ENCODE data around the gene FGF7.
"Not testable (repeated sequence)": the region's sequence is repeated elsewhere in the genome, so short reads cannot be mapped to it uniquely, and the experiment has no call there.

The FGF7 gene

DNA sequence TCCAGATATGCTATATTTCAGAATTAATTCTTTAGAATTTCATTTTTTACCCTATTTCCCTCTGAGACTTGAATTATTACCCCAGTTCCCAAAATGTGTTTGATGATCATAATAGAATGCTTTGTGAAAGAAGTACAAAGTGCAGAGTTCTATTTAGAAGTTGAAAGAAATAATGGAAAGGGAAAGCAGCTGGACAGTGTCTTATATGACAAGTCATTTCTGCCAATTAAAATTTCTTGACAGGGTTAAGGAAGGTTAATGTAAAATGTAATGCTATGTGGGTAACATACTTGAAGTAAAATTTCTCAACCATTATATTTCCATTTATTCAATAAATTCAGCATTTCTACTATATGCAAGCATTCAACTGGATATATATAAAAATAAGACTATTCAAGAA is 33.1 kb downstream of the FGF7 start:
- Histone ChIP-seq H3K4me1 (ENCODE audit: insufficient read depth, low read length) (no peaks in the 10 kb centered on the region), H3K27me3 (ENCODE audit: insufficient read depth, low read length) (no peaks in the 10 kb centered on the region), H2AFZ (ENCODE audit: low read depth, low read length) (no peak overlapping the region), H3K36me3 (ENCODE audit: insufficient read depth, low read length) (no peaks in the 10 kb centered on the region), H3K4me3 (ENCODE audit: low read length) (no peak overlapping the region), H3K9me3 (ENCODE audit: low read length) (no peaks in the 10 kb centered on the region)

DNA sequence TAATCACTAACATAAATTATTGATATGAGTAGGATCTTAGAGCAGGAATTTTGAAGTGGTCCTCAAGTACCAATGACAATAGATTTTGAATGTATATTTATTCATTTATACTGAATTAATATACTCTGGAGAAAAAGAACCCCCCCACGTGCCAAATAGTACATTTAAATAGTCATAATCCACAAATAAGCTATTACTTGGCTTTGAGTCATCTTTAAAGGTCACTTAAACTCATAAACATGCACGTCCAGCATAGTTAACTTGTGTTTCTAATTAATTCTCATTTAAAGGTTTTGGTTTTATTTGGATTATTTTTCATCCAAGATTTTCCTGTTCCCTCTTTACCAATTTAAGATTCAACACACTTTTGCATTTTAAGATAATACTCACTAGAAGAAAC is 35.1 kb downstream of the FGF7 start:
- no peak overlapping the region for H3K4me3 ChIP-seq (ENCODE audit: low read length)
- no peaks in the 10 kb centered on the region for H3K4me1 ChIP-seq (ENCODE audit: insufficient read depth, low read length)
- H3K9me3 ChIP-seq (ENCODE audit: low read length), result no peaks in the 10 kb centered on the region

DNA sequence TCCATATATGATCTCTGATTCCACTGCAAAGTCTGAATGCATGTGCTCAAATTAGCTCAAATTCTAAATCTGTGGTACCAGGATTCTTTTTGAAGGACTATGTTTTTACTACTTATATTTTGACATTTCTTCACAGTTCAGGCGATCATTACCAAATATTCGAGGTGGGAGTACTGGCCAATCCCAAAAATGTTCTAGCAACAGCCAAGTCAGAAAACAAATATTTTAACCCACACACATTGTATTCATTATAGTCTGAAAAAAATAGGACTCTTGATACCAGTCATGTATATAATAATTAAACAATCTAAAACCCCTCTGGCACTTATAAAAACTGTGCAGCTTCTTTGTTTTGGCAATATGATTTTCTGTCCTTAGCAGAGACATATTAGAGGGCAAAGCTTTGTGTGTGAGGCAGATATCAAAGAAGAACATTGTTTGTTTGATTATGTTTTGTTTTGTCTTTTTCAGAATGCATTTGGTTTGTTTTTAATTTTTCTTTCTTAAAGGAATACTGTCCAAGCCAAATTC is 37.4 kb downstream of the FGF7 start:
- Histone ChIP-seq H3K27me3 (ENCODE audit: insufficient read depth, low read length) (no peaks in the 10 kb centered on the region), H3K36me3 (ENCODE audit: insufficient read depth, low read length) (no peaks in the 10 kb centered on the region), H2AFZ (ENCODE audit: low read depth, low read length) (no peak overlapping the region), H3K4me1 (ENCODE audit: insufficient read depth, low read length) (no peaks in the 10 kb centered on the region), H3K4me3 (ENCODE audit: low read length) (no peak overlapping the region), H3K9me3 (ENCODE audit: low read length) (no peaks in the 10 kb centered on the region)

More for the DNA sequence above, 35.1 kb downstream of the FGF7 start:
- no peaks in the 10 kb centered on the region for H3K27me3 ChIP-seq (ENCODE audit: insufficient read depth, low read length)
- H3K36me3 ChIP-seq (ENCODE audit: insufficient read depth, low read length), result no peaks in the 10 kb centered on the region
- no peak overlapping the region for H2AFZ ChIP-seq (ENCODE audit: low read depth, low read length)

DNA sequence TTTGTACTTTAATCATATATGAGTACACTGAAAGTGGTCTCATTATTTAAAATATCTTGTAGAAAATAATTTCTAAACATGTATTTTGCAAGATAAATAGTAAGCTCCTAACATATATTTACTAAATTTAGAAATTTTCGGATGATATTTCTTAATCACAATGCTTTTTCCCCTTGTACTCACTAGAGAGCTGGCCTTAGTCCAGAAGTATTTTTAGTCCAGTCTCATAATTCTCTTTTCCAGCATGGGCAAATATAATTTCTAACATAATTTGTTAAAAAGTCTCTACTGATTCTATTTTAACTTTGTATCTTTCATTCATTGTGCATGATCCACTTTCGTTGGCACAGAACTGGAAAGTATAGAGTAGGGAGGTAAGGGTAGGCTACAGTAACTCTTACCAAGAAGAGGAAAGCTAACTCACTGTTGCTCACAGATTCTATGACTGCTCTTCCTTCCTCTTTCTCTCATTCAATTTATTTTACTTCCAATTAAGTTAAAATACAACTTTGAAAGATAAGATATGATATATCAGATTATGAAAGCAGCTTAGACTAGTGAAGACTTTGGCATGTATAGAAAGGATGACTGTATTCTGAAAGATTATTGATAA is 39.3 kb downstream of the FGF7 start:
- Histone ChIP-seq H3K9me3 (ENCODE audit: low read length) (no peaks in the 10 kb centered on the region), H3K27me3 (ENCODE audit: insufficient read depth, low read length) (no peaks in the 10 kb centered on the region), H3K36me3 (ENCODE audit: insufficient read depth, low read length) (no peaks in the 10 kb centered on the region), H2AFZ (ENCODE audit: low read depth, low read length) (no peak overlapping the region), H3K4me3 (ENCODE audit: low read length) (no peak overlapping the region), H3K4me1 (ENCODE audit: insufficient read depth, low read length) (no peaks in the 10 kb centered on the region)

- no peaks in the 10 kb centered on the region for H3K27me3 ChIP-seq (ENCODE audit: insufficient read depth, low read length)
- H3K9me3 ChIP-seq (ENCODE audit: low read length), result no peaks in the 10 kb centered on the region
- H3K4me3 ChIP-seq (ENCODE audit: low read length), result no peak overlapping the region
- no peaks in the 10 kb centered on the region for H3K36me3 ChIP-seq (ENCODE audit: insufficient read depth, low read length)
- no peak overlapping the region for H2AFZ ChIP-seq (ENCODE audit: low read depth, low read length)
- peaks cover 7% of the 10 kb centered on the region for H3K4me1 ChIP-seq (ENCODE audit: insufficient read depth, low read length)
Observed at GRCh38 chr15:49464522-49464921, 41.5 kb downstream of the FGF7 start.

GRCh38 chr15:49466119-49466518 is 43.1 kb downstream of the FGF7 start:
- no peaks in the 10 kb centered on the region for H3K36me3 ChIP-seq (ENCODE audit: insufficient read depth, low read length)
- H3K27me3 ChIP-seq (ENCODE audit: insufficient read depth, low read length), result no peaks in the 10 kb centered on the region
- H2AFZ ChIP-seq (ENCODE audit: low read depth, low read length), result no peak overlapping the region
- no peaks in the 10 kb centered on the region for H3K9me3 ChIP-seq (ENCODE audit: low read length)
- H3K4me3 ChIP-seq (ENCODE audit: low read length), result no peak overlapping the region
- peaks cover 7% of the 10 kb centered on the region for H3K4me1 ChIP-seq (ENCODE audit: insufficient read depth, low read length)

DNA sequence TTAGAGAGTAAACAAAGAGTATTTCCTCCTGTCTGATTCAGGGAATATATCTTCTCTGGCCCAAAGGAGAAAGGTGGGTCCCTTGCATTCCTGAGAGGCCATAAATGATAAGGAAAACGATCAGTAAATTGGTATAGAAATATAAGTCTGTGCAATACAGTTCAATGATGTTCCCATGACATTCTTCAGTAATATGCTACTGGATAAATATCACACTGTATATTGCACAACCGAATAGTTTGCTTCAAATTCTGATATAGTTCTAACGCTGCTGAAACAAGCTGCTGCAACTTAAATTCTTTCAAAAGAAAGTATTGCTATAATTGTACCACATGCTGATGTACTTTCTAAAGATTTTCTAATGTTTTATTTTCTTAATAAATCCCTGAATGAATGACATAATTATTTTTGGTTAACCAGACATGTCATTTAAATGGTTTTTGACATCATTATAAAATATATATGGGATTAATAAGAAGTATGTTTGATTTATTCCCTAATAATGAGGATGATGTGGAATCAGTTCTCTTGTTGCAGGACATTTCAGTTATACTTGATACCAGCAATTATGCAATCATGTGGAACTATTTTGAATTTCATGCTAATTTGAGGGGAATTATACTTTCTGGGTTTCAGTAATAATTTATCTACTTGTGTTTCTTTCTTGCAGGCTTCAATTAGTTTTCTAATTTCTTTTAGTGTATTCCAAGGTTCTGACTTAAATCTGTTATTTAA is 44.9 kb downstream of the FGF7 start:
- Histone ChIP-seq H3K4me1 (ENCODE audit: insufficient read depth, low read length) (peaks cover 7% of the 10 kb centered on the region), H3K36me3 (ENCODE audit: insufficient read depth, low read length) (no peaks in the 10 kb centered on the region), H3K4me3 (ENCODE audit: low read length) (no peak overlapping the region), H3K27me3 (ENCODE audit: insufficient read depth, low read length) (no peaks in the 10 kb centered on the region), H3K9me3 (ENCODE audit: low read length) (no peaks in the 10 kb centered on the region), H2AFZ (ENCODE audit: low read depth, low read length) (no peak overlapping the region)

DNA sequence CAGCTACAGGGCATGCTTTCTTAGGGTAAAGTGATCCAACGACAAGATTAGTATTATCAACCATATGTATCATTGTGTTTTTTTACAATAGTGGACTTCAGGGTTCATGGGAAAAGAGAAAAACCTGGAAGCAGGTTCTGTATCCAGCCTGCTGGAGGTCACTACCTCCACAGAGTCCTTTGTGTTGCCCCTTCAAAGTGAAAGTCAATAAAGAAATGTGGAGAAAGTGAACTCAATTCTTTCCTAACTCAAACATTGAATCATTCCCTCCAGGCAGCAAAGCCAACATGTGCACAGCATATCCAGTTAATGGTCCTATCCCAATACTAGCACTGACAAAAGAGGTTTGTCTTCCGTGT is 45.4 kb downstream of the FGF7 start:
- Histone ChIP-seq H3K27me3 (ENCODE audit: insufficient read depth, low read length) (no peaks in the 10 kb centered on the region), H3K36me3 (ENCODE audit: insufficient read depth, low read length) (no peaks in the 10 kb centered on the region), H3K4me1 (ENCODE audit: insufficient read depth, low read length) (peaks cover 7% of the 10 kb centered on the region), H3K4me3 (ENCODE audit: low read length) (no peak overlapping the region), H3K9me3 (ENCODE audit: low read length) (no peaks in the 10 kb centered on the region), H2AFZ (ENCODE audit: low read depth, low read length) (no peak overlapping the region)

- not testable (repeated sequence) for H3K4me3 ChIP-seq (ENCODE audit: low read length); H3K9me3 ChIP-seq (ENCODE audit: low read length); H2AFZ ChIP-seq (ENCODE audit: low read depth, low read length); H3K4me1 ChIP-seq (ENCODE audit: insufficient read depth, low read length); H3K36me3 ChIP-seq (ENCODE audit: insufficient read depth, low read length); H3K27me3 ChIP-seq (ENCODE audit: insufficient read depth, low read length)
Observed at GRCh38 chr15:49471248-49471647, 48.2 kb downstream of the FGF7 start.

- no peaks in the 10 kb centered on the region for H3K36me3 ChIP-seq (ENCODE audit: insufficient read depth, low read length)
- no peaks in the 10 kb centered on the region for H3K27me3 ChIP-seq (ENCODE audit: insufficient read depth, low read length)
- no peak overlapping the region for H3K4me3 ChIP-seq (ENCODE audit: low read length)
- no peak overlapping the region for H2AFZ ChIP-seq (ENCODE audit: low read depth, low read length)
- no peaks in the 10 kb centered on the region for H3K9me3 ChIP-seq (ENCODE audit: low read length)
- H3K4me1 ChIP-seq (ENCODE audit: insufficient read depth, low read length), result peaks cover 7% of the 10 kb centered on the region
Observed at GRCh38 chr15:49471733-49472132, 48.7 kb downstream of the FGF7 start.

DNA sequence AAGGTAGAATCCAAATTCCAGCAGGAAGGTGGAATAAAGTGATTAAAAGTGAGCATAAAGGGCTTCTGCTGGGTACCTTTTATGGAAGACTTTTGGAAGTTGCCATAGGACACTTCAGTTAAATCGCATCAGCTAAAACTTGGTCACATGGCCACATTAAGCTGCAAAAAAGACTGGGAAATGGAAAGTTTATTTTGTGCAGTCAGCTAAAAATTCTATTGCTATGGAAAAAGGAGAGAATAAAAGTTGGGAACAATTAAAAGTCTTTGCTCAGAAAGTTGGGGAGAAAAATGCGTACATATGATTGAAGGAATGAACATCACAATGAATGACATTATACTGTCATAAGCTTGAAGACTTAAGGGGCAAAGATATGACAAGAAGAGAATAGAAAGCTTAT is 49.3 kb downstream of the FGF7 start:
- Histone ChIP-seq H3K36me3 (ENCODE audit: insufficient read depth, low read length) (no peaks in the 10 kb centered on the region), H3K27me3 (ENCODE audit: insufficient read depth, low read length) (no peaks in the 10 kb centered on the region), H3K4me3 (ENCODE audit: low read length) (no peak overlapping the region), H2AFZ (ENCODE audit: low read depth, low read length) (no peak overlapping the region), H3K9me3 (ENCODE audit: low read length) (no peaks in the 10 kb centered on the region), H3K4me1 (ENCODE audit: insufficient read depth, low read length) (peaks cover 7% of the 10 kb centered on the region)

- H2AFZ ChIP-seq (ENCODE audit: low read depth, low read length), result no peak overlapping the region
- H3K4me1 ChIP-seq (ENCODE audit: insufficient read depth, low read length), result peaks cover 7% of the 10 kb centered on the region
Observed at GRCh38 chr15:49473031-49473430, 50.0 kb downstream of the FGF7 start.

DNA sequence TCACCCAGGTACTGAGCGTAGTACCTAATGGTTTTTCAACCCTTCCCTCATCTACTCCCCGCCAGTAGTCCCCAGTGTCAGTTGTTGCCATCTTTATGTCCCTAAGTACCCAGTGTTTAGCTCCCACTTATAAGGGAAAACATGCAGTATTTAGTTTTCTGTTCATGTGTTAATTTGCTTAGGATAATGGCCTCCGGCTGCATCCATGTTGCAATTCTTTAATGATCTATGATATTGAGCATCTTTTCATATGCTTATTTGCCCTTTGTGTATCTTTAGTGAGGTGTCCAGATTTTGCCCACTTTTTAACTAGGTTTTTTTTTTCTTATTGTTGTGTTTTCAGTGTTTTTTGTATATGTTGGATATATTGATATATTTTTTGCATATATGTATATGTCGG is 55.0 kb downstream of the FGF7 start:
- not testable (repeated sequence) for H3K9me3 ChIP-seq (ENCODE audit: low read length); H3K27me3 ChIP-seq (ENCODE audit: insufficient read depth, low read length); H3K4me3 ChIP-seq (ENCODE audit: low read length)

More at GRCh38 chr15:49473031-49473430, 50.0 kb downstream of the FGF7 start:
- H3K27me3 ChIP-seq (ENCODE audit: insufficient read depth, low read length), result no peaks in the 10 kb centered on the region
- H3K36me3 ChIP-seq (ENCODE audit: insufficient read depth, low read length), result no peaks in the 10 kb centered on the region
- H3K4me3 ChIP-seq (ENCODE audit: low read length), result no peak overlapping the region
- no peaks in the 10 kb centered on the region for H3K9me3 ChIP-seq (ENCODE audit: low read length)

DNA sequence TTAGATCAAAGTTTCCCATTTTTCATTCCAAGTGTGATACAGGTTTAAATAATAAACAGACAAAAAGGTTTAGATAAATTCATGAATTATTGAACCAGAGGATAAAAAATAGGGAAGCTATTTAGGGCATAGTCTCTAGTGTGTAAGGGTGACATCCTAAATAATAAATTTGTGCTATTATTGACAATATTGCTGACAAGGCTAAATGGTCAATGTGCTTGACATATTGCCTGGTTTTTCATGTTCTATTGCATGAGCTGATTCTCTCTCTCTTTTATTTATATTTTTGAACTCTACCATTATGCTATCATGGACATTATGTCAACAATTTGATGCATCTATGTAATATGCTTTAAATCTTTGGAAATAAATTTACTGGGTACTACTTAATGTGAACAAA is 55.9 kb downstream of the FGF7 start:
- not testable (repeated sequence) for H3K9me3 ChIP-seq (ENCODE audit: low read length); H3K36me3 ChIP-seq (ENCODE audit: insufficient read depth, low read length); H2AFZ ChIP-seq (ENCODE audit: low read depth, low read length); H3K4me3 ChIP-seq (ENCODE audit: low read length); H3K4me1 ChIP-seq (ENCODE audit: insufficient read depth, low read length); H3K27me3 ChIP-seq (ENCODE audit: insufficient read depth, low read length)

More for the DNA sequence above, 55.0 kb downstream of the FGF7 start:
- not testable (repeated sequence) for H3K4me1 ChIP-seq (ENCODE audit: insufficient read depth, low read length); H2AFZ ChIP-seq (ENCODE audit: low read depth, low read length); H3K36me3 ChIP-seq (ENCODE audit: insufficient read depth, low read length)

Measured in neuron (in vitro differentiated cells).